IMR-90 (cell line): Measurements from ENCODE around the gene IL34.
A peak's percentile ranks its signal among the peaks of the same experiment; 100 is the strongest.

Source experiments
- CEBPB ChIP-seq: IDR thresholded peaks from 2 replicates; pipeline ENCODE4 v1.6.1; 2012; ENCODE audit warnings: low read depth, low read length, improper control_type of control experiment
- CHD1 ChIP-seq: IDR thresholded peaks from 2 replicates; pipeline ENCODE4 v1.6.1; 2012; ENCODE audit warnings: low read depth, low read length, improper control_type of control experiment
- CTCF ChIP-seq: conservative IDR thresholded peaks from 2 replicates; pipeline ENCODE4 v1.5.1; 2012; ENCODE audit warnings: mild to moderate bottlenecking, low read depth, low read length, improper control_type of control experiment
- ELK1 ChIP-seq: fragments of 150-350 bp; IDR thresholded peaks from 2 replicates; pipeline ENCODE4 v1.6.1; 2016; ENCODE audit warnings: low read depth, mild to moderate bottlenecking, low read length, moderate library complexity, borderline replicate concordance
- FOS ChIP-seq: fragments of 150-350 bp; IDR thresholded peaks from 2 replicates; pipeline ENCODE4 v1.6.1; 2016; ENCODE audit warnings: low read depth, low read length
- MAFK ChIP-seq: IDR thresholded peaks from 2 replicates; pipeline ENCODE4 v1.6.1; 2012; ENCODE audit warnings: low read depth, low read length, improper control_type of control experiment
- MAZ ChIP-seq: IDR thresholded peaks from 2 replicates; pipeline ENCODE4 v1.6.1; 2012; ENCODE audit warnings: low read depth, mild to moderate bottlenecking, low read length, improper control_type of control experiment, moderate library complexity, borderline replicate concordance
- POLR2A ChIP-seq: IDR thresholded peaks from 2 replicates; pipeline ENCODE4 v1.6.1; 2012; ENCODE audit warnings: mild to moderate bottlenecking, low read depth, low read length
- RCOR1 ChIP-seq: IDR thresholded peaks from 2 replicates; pipeline ENCODE4 v1.6.1; 2012; ENCODE audit warnings: mild to moderate bottlenecking, low read length, improper control_type of control experiment; ENCODE audit not compliant: insufficient replicate concordance
- RFX5 ChIP-seq: IDR thresholded peaks from 2 replicates; pipeline ENCODE4 v1.8.0; 2012; ENCODE audit warnings: low read depth, mild to moderate bottlenecking, low read length, moderate library complexity
- SMC3 ChIP-seq: fragments of 150-350 bp; IDR thresholded peaks from 2 replicates; pipeline ENCODE4 v1.6.1; 2016; ENCODE audit warnings: low read depth, mild to moderate bottlenecking, antibody characterized with exemption, low read length, moderate library complexity
- USF2 ChIP-seq: fragments of 150-350 bp; IDR thresholded peaks from 2 replicates; pipeline ENCODE4 v1.6.1; 2017; ENCODE audit warnings: mild to moderate bottlenecking, antibody characterized with exemption, low read length, low read depth

- TF ChIP-seq CHD1 (no peak), CTCF (0 out of 2 replicates have a peak, but pooled peaks have one; percentile 2), POLR2A (no peak), RFX5 (no peak), SMC3 (peak; percentile 5; the same call in 1 of the 2 replicates), MAZ (peak; percentile 99), USF2 (peak; percentile 96), FOS (no peak), MAFK (no peak), RCOR1 (no peak), CEBPB (no peak), ELK1 (no peak)
Measured at GRCh38 chr16:70685938-70686375, 39.6 kb downstream of the IL34 start, which contains the start of gene MTSS2.
